K562 (cell line): Measurements from ENCODE around the gene CPED1. TPM values are rescaled to one million over a fixed set of nuclear protein-coding genes. Genes with fewer than 3 reads are reported as not detected.

ENCODE experiments used
- CAMTA2 ChIP-seq: fragments of 250-450 bp; sonication (Bioruptor Pico); conservative IDR thresholded peaks from 2 replicates; pipeline ENCODE4 v1.5.1; 2022
- E2F8 ChIP-seq: fragments of 450-650 bp; IDR thresholded peaks from 2 replicates; pipeline ENCODE4 v1.7.1; 2018; ENCODE audit warnings: mild to moderate bottlenecking, low read depth; ENCODE audit not compliant: partially characterized antibody
- KDM5B ChIP-seq: fragments of 200-600 bp; sonication (generic); IDR thresholded peaks from 2 replicates; pipeline ENCODE4 v1.6.1; 2012; ENCODE audit warnings: low read depth, mild to moderate bottlenecking, moderate library complexity, low read length, control low read depth, inconsistent platforms; ENCODE audit not compliant: insufficient replicate concordance
- KLF1 ChIP-seq: fragments of 450-650 bp; IDR thresholded peaks from 2 replicates; pipeline ENCODE4 v1.6.1; 2016; ENCODE audit warnings: missing genetic modification characterization, missing compliant biosample characterization
- NR2C2 ChIP-seq, 2 experiments: fragments of 200-800 bp in 1 of 2; sonication (Bioruptor generic) in 1 of 2; sonication (generic) in 1 of 2; formaldehyde crosslinking in 1 of 2; IDR thresholded peaks; 2 replicates each; pipeline versions ENCODE4 v1.6.1 to v1.8.0; 2016 to 2022; ENCODE audit warnings: mild to moderate bottlenecking in 1 of 2, missing compliant biosample characterization in 1 of 2, missing genetic modification characterization in 1 of 2, missing genetic modification reagents in 1 of 2
- PHTF2 ChIP-seq: fragments of 250-450 bp; sonication (Bioruptor Pico); IDR thresholded peaks from 2 replicates; pipeline ENCODE4 v1.5.0; 2021; ENCODE audit warnings: mild to moderate bottlenecking
- PML ChIP-seq: IDR thresholded peaks from 2 replicates; pipeline ENCODE4 v1.6.1; 2012; ENCODE audit warnings: low read length, inconsistent platforms
- RBM17 ChIP-seq: fragments of 200-400 bp; formaldehyde crosslinking; IDR thresholded peaks from 2 replicates; pipeline ENCODE4 v1.6.1; 2017; ENCODE audit warnings: low read depth, mild to moderate bottlenecking, low read length, borderline replicate concordance
- SUPT5H ChIP-seq: fragments of 450-650 bp; IDR thresholded peaks from 2 replicates; pipeline ENCODE4 v1.6.1; 2016
- ZNF407 ChIP-seq: fragments of 450-650 bp; IDR thresholded peaks from 2 replicates; pipeline ENCODE4 v1.6.1; 2016; ENCODE audit warnings: low read depth
- ZNF518B ChIP-seq: fragments of 250-450 bp; sonication (Bioruptor Pico); IDR thresholded peaks from 2 replicates; pipeline ENCODE4 v1.5.0; 2021; ENCODE audit warnings: mild to moderate bottlenecking, moderate library complexity
- ZNF785 ChIP-seq: fragments of 250-450 bp; sonication (Bioruptor Pico); IDR thresholded peaks from 2 replicates; pipeline ENCODE4 v1.4.0; 2020; ENCODE audit warnings: mild to moderate bottlenecking
- polyA plus RNA-seq, 8 experiments: library from polyadenylated mRNA; depleted of rRNA in 4 of 8; stranded (reverse) in 5 of 8; unstranded in 3 of 8; fragments of >200 nt; fragmentation: Nextera tagmentation in 2 of 8; fragmentation: Illumina TruSeq in 1 of 8; extraction: Ambion mirVana in 2 of 8; extraction: Trizol in 1 of 8; gene quantifications; 2 replicates each; pipeline versions ENCODE4 v1.2.1 to v1.2.3, GENCODE V29; 2011 to 2014; ENCODE audit warnings: inconsistent platforms in 1 of 8, missing spikeins in 1 of 8
- total RNA-seq, 7 experiments: library from RNA; depleted of rRNA in 6 of 7; stranded (reverse); fragments of >200 nt in 6 of 7; fragmentation: Illumina TruSeq in 2 of 7; extraction: Trizol in 2 of 7; gene quantifications; 2 replicates each; pipeline versions ENCODE4 v1.2.1 to v1.2.3, GENCODE V29; 2011 to 2021; ENCODE audit warnings: low replicate concordance in 1 of 7

The CPED1 gene
- total and polyA plus RNA-seq, 9 of the 15 experiments (the other 6 are each of a cell fraction or from before 2014, with no cell fraction given) = 195 to 393 (median 290) TPM

GRCh38 chr7:120950539-120951308, 37.8 kb upstream of the CPED1 start, which contains the start of gene ING3 (continued):
- TF ChIP-seq ZNF407 (no peak), E2F8 (peak; percentile 98), PHTF2 (CRISPR knock-in tag) (no peak), ZNF518B (CRISPR knock-in tag) (no peak), CAMTA2 (CRISPR knock-in tag) (no peak), KLF1 (no peak), PML (peak; percentile 13; the same call in 1 of the 2 replicates), ZNF785 (CRISPR knock-in tag) (no peak), SUPT5H (peak; percentile 95), KDM5B (peak; percentile 80), RBM17 (no peak), NR2C2 (CRISPR knock-in tag; IDR thresholded peaks at IDR 0.05) (no peak; the same call in 1 of the 2 replicates), NR2C2 (tag; IDR thresholded peaks at IDR 0.05) (peak; percentile 87)
